GM10266 (cell line): ENCODE data around the gene CD40.

Experiments used
- DNase-seq: peaks from one replicate; pipeline ENCODE4 v3.0.0; 2012; ENCODE audit errors: extremely low spot score
- TF ChIP-seq, protein P1 (sequence below): IDR thresholded peaks from 2 replicates; pipeline ENCODE4 v1.5.1; 2012; ENCODE audit warnings: mild to moderate bottlenecking, low read depth; ENCODE audit not compliant: control insufficient read depth, insufficient read depth; ENCODE audit errors: missing control alignments

CD40 gene

DNA sequence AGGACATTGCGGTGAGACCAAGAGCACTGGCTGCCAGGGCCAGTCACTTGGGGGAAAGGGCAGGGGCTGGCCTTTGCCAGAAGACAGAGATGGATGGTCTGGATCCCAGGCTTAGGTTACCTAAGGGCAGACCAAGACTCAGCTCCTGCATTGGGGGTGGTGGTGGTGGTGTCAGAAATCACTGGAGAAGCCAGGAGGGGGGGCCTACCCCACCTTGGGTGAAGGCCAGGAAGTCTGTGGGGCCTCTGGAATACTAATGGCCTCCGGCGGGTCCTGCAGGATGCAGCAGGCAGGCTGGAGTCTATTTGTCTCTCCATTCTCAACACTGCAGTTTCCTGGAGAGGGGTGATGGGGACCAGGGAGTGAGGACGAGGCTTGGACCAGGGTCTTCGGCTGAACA, 32.8 kb downstream of the CD40 start:
- no peak for DNase-seq
- TF ChIP-seq, protein P1, sequence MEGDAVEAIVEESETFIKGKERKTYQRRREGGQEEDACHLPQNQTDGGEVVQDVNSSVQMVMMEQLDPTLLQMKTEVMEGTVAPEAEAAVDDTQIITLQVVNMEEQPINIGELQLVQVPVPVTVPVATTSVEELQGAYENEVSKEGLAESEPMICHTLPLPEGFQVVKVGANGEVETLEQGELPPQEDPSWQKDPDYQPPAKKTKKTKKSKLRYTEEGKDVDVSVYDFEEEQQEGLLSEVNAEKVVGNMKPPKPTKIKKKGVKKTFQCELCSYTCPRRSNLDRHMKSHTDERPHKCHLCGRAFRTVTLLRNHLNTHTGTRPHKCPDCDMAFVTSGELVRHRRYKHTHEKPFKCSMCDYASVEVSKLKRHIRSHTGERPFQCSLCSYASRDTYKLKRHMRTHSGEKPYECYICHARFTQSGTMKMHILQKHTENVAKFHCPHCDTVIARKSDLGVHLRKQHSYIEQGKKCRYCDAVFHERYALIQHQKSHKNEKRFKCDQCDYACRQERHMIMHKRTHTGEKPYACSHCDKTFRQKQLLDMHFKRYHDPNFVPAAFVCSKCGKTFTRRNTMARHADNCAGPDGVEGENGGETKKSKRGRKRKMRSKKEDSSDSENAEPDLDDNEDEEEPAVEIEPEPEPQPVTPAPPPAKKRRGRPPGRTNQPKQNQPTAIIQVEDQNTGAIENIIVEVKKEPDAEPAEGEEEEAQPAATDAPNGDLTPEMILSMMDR = no peak

DNA sequence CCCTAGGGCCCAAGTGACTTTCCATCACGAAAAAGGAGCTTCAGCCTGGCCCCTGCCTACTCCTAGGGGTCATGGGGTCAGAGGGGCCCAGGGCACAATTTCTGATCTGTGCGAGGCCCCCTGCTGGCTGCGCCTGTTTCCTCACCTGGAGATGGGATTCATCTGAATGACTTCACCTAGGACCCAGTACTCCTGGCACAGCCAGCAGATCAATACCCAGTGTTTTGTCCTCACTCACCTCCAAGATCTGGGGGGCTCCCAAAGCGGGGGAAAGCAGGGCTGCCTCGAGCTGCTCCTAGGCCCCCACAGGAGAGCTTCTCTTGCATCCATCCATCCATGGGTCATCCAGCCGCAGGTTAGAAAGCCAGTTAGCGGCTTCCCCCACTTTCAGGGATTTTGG, 33.8 kb downstream of the CD40 start:
- TF ChIP-seq, protein P1 = peak; percentile 41

DNA sequence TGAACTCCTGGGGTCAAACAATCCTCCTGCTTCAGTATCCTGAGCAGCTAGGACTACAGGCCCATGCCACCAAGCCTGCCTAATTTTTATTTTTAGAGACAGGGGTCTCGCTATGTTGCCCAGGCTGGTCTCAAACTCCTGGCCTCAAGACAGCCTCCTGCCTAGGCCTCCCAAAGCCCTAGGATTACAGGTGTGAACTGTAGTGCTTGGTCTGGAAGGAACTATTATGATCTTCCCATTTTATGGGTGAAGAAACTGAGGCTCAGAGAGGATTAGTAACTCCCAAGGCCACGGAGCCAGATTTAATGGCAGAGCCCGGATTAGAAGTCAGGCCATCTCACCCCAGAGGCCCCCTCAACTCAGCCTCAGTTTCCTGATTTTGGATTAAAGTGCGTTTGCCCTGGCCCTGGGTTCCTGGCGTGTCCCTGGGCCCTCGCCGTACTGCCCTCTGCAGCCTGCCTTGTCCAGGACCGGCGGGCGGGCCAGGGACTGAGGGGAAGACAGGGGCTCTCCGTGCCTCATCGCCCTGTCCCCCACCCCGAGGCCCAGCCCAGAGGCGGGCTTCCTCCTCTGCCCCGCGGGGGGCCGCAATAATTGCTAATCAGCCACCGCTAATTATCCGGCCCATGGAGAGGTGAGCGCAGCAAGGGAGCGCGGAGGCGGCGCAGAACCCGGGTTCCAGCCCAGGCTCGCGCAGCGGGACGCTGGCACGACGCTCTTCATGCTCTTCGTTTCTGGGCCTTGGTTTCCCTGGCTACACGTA, 34.9 kb downstream of the CD40 start:
- TF ChIP-seq, protein P1 = no peak
- DNase-seq = no peak

More for the DNA sequence above, 33.8 kb downstream of the CD40 start:
- peak; percentile 60 for DNase-seq

- TF ChIP-seq, protein P1 = no peak
Measured at GRCh38 chr20:46154305-46154704, 36.2 kb downstream of the CD40 start.

DNA sequence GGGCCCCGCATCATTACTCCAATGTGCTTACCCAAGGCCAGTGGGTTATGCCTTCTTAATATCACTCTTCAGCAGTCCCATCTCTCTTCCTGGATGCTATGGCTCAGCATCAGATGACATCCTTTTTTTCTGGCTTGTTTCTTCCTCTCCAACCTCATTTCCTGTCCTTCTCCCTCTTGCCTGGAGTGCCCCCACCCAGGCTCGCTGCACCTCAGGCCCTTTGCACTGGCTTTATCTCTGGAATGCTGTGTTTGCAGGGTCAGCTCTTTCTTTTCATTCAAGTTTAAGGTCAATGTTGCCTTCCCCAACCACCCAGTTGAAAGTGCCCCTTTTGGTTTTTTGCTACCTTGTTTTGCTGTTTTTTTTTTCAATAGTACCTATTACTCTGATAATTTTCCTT, 36.7 kb downstream of the CD40 start:
- TF ChIP-seq, protein P1 = no peak

More at GRCh38 chr20:46154305-46154704, 36.2 kb downstream of the CD40 start:
- no peak for DNase-seq

GRCh38 chr20:46156065-46156464, 38.0 kb downstream of the CD40 start:
- DNase-seq = no peak
- TF ChIP-seq, protein P1 = no peak

More for the DNA sequence above, 36.7 kb downstream of the CD40 start:
- no peak for DNase-seq

GRCh38 chr20:46157076-46157592, 39.0 kb downstream of the CD40 start:
- DNase-seq = no peak
- TF ChIP-seq, protein P1 = no peak
